GM21526 (cell line): ENCODE results near the gene GLDC.
"Not testable (repeated sequence)": the region's sequence is repeated elsewhere in the genome, so short reads cannot be mapped to it uniquely, and the experiment has no call there.

ENCODE experiments used
- ATAC-seq: cut with Tn5 transposase; IDR thresholded peaks from one replicate; pipeline ENCODE4 v1.9.1; 2021; ENCODE audit warnings: moderate library complexity; ENCODE audit not compliant: unreplicated experiment, low FRiP score

GLDC gene

DNA sequence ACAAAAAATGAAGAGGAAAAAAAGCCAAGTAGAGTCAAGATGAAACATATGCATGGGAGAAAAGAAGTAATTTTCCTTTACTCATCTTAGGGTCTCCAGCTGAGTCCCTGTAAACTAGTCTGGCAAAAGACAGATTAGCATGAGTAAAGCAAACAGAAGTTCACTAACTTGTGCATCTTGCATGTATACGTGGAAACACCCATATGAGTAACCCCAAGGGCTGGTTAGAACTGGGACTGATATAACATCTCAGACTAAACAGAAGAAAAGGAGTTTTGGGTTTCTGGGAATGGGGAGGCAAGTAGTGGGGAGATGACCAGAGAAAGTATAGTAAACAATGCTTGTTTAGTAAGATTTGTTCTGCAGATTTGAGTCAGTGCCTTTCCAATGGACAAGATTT, 20.1 kb upstream of the GLDC start:
- ATAC-seq, result no peak

GRCh38 chr9:6664204-6664680, 18.7 kb upstream of the GLDC start:
- ATAC-seq, result no peak

GRCh38 chr9:6660512-6660911, 15.0 kb upstream of the GLDC start:
- no peak for ATAC-seq

DNA sequence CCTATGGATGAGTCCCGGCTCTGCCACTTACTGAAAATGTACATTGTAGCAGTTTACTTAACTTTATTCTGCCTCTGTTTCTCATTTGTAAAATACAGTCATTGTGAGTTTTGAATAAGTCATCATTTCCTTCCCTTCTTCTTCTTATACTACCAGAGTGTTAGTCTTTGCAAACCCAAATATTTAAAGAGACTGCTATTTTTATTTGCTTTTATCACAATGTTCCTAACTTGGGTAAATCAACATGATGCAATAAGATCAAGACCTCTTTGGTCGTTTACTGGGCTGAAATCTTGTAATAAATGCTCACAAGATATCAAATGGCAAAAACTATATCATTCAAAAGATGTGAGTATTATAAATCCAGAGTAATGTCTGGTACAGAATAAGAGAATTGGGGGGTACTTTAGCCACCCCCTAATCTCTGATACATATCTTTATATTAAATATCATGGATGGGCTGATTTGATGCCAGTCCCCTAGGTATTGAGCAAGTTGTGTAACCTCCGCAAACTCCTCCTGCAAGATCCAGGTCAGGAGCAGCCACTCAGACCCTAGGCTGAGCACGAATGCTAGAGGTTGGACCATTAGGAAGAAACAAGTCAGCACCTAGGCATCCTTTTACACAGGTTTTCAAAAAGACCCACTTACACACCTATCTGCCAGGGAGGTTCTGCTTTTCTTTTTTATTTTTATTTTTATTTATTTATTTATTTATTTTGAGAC, 13.3 kb upstream of the GLDC start:
- ATAC-seq, result no peak

DNA sequence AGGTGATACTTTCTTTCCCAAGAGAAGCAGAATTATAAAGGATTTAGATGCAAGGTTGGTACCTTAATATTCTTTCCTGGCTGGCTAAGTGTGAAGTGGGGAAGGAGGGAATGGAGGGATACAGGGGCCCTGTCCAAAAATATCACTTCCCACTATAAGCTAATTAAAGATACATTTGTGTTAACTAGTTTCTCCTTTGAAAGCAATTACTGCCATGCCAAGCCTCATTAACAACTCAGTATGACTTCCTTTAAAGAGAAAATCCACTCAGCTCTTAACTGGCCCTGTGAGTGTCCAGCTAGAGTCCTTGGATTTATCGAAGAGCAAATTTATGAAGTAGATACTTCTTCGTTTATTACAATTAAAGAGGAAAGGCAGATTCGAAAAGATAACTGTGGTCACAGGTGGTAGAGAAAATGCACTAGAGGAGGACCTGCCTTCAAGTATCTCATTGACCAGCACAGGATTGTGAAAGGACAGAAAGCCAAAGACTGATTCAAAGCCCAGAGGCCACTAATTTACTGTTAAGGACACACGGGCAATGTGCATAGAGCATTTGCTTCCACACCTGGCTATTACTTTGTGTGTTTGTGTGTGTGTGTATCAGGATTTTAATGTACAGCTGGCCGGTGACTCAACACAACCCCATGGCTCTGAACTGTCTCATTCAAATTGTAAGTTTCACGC, 11.2 kb upstream of the GLDC start:
- no peak for ATAC-seq

DNA sequence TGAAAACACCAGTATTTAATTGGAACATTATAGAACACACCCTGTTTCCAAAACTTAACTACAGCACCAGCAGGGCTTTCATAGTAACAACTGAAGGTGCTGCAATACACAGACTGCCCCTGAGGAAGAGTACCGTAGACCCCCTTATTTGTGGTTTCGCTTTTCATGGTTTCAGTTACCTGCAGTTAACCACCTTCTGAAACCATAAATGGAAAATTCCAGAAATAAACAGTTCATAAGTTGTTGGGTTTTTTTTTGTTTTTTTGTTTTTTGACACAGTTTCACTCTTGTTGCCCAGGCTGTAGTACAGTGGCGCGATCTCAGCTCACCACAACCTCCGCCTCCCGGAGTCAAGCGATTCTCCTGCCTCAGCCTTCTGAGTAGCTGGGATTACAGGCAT, 9.5 kb upstream of the GLDC start:
- peak; percentile 85 for ATAC-seq

- ATAC-seq, result no peak
Observed at GRCh38 chr9:6646293-6646636, 736 bp upstream of the GLDC start.

- not testable (repeated sequence) for ATAC-seq
Observed at GRCh38 chr9:6645105-6645354, 499 bp downstream of the GLDC start.

DNA sequence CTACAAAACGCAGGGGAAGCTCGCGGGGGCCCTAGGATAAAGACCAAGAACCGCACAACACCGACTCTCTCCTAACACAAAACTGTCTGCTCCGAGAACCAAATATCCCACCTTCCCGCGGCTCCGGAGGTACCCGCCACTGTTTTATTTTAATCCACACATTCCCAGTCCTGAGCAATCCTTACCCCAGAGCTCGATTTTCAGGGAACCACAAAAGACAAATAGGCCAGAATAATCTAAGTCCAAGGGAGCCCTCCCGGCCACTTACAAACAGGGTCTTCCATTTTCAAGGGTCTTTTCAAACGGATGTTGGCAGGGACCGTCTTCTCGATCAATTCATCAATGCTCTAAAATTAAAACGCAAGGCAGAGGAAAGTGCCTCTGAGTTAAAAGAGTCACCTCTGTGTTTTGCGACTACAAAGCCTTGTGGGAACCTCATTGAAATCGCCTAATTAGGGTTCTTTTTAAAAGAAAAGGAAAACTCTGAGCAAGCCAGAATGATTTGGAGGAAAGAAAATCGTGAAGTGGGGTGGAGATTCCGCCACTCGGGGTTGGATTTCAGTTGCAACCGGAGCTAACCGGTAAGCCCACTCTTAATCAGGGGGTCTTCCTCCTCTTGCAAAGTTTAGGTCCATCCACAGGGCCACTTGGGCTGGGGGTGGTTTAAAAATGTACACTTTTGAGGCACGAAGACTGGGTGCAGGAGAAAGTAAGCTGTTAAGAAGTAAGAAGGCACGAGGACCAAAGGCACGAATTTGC, 1.0 kb downstream of the GLDC start:
- ATAC-seq, result no peak

- no peak for ATAC-seq
Observed at GRCh38 chr9:6641961-6642360, 3.6 kb downstream of the GLDC start.

GRCh38 chr9:6641561-6641960, 4.0 kb downstream of the GLDC start:
- no peak for ATAC-seq

- no peak for ATAC-seq
Observed at GRCh38 chr9:6641056-6641455, 4.5 kb downstream of the GLDC start.

- ATAC-seq, result no peak
Observed at GRCh38 chr9:6640268-6641051, 5.1 kb downstream of the GLDC start.

- ATAC-seq, result no peak
Observed at GRCh38 chr9:6639622-6640021, 5.9 kb downstream of the GLDC start.

DNA sequence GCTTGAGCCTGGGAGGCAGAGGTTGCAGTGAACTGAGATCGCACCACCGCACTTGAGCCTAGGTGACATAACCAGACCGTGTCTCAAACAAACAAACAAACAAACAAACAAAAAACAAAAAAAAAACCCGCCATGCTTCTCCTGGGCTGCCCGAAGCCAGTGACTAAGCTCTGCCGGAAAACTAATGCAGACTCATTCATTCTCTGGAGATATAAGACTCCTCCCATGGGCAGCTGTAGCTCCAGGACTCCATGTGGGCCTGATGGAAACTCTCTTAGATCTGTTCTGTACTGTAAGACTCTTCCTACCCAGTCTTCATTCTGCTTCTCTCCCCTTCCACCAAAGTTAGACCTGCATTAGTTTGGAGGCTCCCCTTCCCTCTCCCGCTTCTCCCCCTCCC, 11.1 kb downstream of the GLDC start:
- ATAC-seq, result no peak

DNA sequence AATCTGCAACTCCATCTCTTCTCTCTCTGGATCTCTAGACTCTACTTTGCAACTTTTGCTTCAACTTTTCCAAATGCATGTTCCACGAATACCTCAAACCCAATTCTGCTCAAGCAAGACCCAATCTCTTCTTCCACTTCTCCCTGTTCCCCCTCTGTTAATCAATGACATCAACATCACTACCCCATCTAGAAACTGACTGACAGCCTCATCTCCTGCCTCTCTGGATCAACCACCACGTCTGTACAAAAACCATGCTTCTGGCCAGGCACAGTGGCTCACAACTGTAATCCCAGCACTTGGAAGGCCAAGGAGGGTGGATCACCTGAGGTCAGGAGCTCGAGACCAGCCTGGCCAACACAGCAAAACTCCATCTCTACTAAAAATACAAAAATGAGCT, 12.2 kb downstream of the GLDC start:
- no peak for ATAC-seq

GRCh38 chr9:6632516-6633183, 12.9 kb downstream of the GLDC start:
- ATAC-seq, result peak; percentile 97

DNA sequence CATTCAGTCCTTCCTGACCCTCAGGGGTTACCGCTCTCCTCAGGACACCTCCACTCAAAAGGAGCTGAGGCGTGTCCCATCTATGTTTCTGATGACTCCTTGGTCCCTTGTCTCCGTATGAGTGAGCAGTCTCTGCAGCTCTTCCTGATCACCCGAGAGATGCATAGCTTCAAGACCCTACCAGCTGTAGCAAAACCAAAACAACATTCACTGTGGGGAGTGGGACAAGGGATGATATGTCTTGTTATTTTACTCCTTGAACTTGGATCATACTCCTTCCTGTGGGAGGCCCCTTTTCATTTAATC, 14.4 kb downstream of the GLDC start:
- peak; percentile 22 for ATAC-seq

DNA sequence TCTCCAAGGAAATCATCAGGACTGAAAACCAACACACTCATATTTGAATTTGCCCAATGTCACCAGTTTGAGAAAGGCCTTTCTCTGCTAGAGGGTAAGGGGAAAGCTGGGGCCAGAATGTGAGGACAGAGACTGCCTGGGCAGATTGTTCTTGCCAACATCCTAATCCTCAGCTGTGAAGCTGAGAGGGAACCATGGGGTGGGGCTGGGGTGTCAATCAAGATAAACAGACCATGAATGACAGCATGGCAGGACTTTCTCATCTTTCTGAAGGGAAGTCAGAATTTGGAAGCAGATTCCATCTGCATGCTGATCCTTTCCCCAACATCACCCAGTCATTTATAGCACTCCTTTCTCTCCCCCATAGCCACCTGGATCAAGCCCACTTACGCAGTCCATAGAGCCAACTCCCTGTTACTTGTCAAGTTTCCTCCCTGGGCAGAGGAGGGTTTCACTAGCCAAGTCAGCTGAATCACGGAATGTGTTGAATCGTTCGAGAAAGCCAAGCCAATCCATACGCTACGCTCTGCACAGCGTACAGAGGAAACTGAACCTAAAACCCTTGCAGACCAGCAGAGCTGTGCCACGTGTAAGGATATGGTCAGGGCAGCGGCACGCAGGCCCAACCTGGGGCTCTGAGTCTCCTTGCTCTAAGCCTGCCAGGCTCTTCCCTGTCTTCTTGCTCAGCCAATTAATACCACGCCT, 14.9 kb downstream of the GLDC start:
- ATAC-seq, result peak; percentile 48

DNA sequence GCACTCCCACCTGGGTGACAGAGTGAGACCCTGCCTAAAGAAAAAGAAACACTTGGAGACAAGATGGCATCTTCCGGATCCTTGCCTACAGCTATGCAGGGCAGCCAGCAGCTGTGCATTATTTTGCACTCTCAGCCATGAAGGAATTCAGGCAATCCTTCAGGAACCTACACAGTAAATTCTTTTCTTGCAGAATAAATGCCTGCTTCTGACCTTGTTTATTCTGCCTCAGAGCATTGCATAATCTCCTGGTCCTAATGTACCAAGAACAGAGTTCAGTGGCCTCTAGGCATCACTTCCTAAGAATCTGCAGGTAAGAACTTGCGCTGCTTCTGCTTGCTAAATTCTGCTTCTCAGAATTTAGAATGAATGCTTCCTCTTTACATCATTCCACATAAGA, 16.8 kb downstream of the GLDC start:
- ATAC-seq, result no peak
